ENCODE measurements around the gene JMJD7. TPM values are rescaled to one million over a fixed set of nuclear protein-coding genes. Genes with fewer than 3 reads are reported as not detected.

The JMJD7 gene
- total RNA-seq: 17.8 and 18.1 TPM in 2 replicates

GRCh38 chr15:41827880-41828806, at the start of gene JMJD7:
Gene JMJD7, plus strand, starts transcription at chr15:41828092. Its CDS starts 33 bp downstream, at chr15:41828125.

GRCh38 chr15:41838400-41838897, 10.6 kb downstream of the JMJD7 start, which contains the start of gene PLA2G4B:
Gene PLA2G4B, plus strand, starts transcription at chr15:41838847. Its CDS starts 67 bp downstream, at chr15:41838914.

Other genes with a start within 250 kb of the JMJD7 start
- 32.1 and 52.8 TPM in 2 replicates for gene MGA, start 167.7 kb upstream of the JMJD7 start, total RNA-seq
- gene MAPKBP1, start 53.6 kb upstream of the JMJD7 start, total RNA-seq: 26.0 and 46.6 TPM in 2 replicates
- gene PLA2G4B, start 10.8 kb downstream of the JMJD7 start, total RNA-seq: 6.6 and 17.1 TPM in 2 replicates
- 0.34 and 1.2 TPM in 2 replicates for gene SPTBN5, start 66.0 kb downstream of the JMJD7 start, total RNA-seq
- gene EHD4, start 144.5 kb downstream of the JMJD7 start, total RNA-seq: 28.4 and 41.3 TPM in 2 replicates
- 0.14 and 2.4 TPM in 2 replicates for gene PLA2G4E, start 192.9 kb downstream of the JMJD7 start, total RNA-seq